Activated T-cell treated with anti-CD3 and anti-CD28 coated beads, Interleukin-2, amount 50 U/mL, for 48 hours (primary cell): Measurements from ENCODE around the gene GLIS1.
"Not testable (repeated sequence)": the region's sequence is repeated elsewhere in the genome, so short reads cannot be mapped to it uniquely, and the experiment has no call there.

ENCODE experiments used
- DNase-seq, 2 experiments: peaks; one replicate each; pipeline ENCODE4 v3.0.0-alpha.2; 2020

GLIS1 gene

DNA sequence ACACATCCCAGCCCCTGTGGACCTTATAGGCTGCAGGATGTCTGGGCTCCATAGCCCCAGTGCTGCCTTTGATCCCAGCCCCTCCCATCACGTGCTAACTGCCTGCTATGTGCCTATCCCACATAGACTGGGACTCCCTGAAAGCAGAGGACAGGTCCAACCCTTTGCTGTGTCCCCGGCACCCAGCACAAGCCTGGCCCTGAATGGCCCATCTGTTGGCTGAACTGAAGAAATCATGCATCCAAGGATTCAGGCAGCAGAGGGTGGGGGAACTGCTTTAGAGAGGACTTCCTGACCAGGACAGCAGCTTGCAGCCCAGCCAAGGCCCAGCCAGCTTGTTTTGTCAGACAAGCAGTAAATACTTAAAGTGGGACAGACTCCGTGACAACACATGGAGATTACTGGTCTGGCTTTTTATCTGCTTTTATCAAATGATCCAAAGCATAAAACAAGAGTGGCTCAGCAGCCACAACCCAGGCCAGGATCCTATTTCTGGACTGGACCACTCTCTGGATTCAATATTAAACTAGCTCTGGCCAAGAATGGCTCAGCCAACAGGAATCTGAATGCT is 69.3 kb downstream of the GLIS1 start:
- DNase-seq, result no peak

GRCh38 chr1:53666566-53666965 is 72.4 kb downstream of the GLIS1 start:
- DNase-seq, result no peak

DNA sequence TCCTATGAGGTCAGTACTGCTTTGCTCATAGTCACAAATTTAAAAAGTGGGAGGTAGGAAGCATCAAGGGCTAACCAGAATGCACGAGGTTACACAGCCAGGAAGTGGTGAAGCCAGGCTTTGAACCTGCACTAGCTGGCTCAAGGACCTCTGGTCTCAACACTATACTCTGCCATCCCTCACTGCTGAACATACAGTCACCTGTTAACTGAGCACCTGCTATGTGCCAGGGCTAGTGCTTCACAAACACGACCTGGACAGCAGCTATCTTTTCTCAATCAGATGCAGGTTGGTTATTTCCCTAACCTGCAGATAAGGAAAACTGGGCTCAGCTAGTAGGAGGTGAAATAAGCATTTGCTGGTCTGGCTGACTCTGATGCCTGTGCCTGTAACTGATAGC is 73.0 kb downstream of the GLIS1 start:
- DNase-seq, result no peak

DNA sequence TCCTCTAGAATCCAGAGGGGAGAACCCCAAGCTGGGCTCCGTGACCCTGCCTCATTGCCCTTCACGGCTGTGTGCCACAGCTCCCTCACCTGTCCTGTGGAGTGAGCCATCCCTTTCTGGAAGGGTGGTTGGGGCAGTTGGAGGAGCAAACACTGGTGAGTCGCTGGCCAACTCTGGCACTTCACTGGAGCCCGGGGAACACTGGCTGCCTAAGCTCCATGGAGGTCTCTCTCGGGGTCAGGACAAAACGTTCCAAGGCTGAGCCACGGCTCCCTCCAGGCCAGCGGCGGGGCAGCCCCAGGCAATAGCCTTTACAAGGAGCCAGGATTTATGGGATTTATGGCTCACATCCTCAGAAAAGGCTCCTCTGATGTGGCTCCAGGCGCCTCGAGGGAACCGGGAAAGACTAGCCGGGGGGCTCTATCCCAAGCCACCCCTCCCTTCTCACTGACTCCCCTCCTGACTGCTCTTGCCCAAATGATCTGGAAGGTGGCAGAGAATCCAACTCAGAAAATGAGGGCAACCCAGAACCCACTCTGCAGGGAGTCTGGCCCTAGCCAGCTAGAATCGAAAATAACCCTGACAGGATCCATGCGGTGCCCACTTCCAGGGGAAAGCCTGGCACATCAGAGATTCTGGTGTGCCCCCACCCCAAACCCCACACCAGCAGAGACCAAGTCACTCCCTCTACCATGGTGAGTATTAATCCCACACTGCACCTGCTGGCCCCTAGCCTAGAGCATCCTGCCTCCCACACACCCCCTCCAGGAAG is 75.2 kb downstream of the GLIS1 start:
- DNase-seq, result no peak

GRCh38 chr1:53662951-53663350 is 76.0 kb downstream of the GLIS1 start:
- no peak for DNase-seq

DNA sequence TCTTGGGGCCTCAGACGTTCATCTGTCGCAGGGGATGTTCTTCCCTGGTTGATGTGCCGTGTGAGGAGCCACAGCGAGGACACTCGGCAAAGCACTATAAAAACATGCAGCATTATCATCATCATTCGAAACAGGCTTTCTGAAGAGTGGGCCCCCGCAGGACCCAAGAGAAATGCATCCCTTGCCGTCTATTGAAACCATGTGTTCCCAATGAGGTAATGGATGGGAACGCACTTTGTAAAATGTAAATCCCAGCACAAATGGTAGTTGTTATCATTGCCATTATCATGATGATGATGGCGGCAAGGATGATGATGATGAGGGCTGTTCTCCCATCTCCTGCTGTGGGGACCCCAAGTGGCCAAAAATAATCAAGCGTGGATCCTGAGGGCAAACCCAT is 76.8 kb downstream of the GLIS1 start:
- DNase-seq, result no peak

DNA sequence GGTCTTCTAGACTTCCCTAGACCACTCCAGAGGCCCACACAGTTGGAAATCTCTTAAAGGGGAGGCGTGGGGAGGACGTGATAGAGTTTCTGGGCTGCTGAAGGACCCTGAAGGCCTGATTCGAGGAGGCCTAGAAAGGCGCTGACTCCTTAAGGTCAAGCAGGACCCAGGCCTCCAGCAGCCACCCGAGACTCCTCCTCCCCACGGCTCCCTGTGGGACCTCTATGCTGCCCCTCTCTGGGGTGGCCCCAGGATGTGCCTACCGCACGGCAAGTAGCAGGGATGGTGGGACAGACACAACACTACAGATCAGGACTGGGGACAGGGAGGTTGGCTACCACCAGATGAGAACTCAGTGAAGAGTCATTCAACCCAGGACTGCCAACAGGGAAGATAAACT is 77.5 kb downstream of the GLIS1 start:
- no peak for DNase-seq

- no peak for DNase-seq
These were observed 78.3 kb downstream of the GLIS1 start for GRCh38 chr1:53660666-53661065.

DNA sequence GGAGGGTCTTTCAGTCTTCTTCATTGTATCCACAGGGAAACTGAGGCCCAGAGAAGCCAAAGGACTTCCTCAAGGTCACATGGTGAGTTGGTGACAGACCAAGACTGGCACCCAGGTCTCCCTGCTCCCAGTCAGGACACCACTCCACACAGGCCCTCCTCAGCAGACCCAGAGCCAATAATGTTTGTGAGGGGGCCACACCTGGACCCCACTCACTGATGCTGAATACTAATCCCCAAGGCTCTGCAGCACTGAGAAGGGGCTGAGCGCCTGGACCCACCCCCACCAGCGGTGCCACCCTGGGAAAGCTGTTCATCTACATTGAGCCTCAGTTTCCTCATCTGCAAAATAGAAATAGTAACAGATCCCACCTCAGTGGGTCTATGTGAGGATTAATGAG is 79.5 kb downstream of the GLIS1 start:
- DNase-seq, result no peak

GRCh38 chr1:53658489-53659230 is 80.3 kb downstream of the GLIS1 start:
- no peak for DNase-seq

- DNase-seq, result no peak
These were observed 81.0 kb downstream of the GLIS1 start for GRCh38 chr1:53657891-53658396.

- DNase-seq, result no peak
These were observed 81.5 kb downstream of the GLIS1 start for GRCh38 chr1:53657531-53657805.

DNA sequence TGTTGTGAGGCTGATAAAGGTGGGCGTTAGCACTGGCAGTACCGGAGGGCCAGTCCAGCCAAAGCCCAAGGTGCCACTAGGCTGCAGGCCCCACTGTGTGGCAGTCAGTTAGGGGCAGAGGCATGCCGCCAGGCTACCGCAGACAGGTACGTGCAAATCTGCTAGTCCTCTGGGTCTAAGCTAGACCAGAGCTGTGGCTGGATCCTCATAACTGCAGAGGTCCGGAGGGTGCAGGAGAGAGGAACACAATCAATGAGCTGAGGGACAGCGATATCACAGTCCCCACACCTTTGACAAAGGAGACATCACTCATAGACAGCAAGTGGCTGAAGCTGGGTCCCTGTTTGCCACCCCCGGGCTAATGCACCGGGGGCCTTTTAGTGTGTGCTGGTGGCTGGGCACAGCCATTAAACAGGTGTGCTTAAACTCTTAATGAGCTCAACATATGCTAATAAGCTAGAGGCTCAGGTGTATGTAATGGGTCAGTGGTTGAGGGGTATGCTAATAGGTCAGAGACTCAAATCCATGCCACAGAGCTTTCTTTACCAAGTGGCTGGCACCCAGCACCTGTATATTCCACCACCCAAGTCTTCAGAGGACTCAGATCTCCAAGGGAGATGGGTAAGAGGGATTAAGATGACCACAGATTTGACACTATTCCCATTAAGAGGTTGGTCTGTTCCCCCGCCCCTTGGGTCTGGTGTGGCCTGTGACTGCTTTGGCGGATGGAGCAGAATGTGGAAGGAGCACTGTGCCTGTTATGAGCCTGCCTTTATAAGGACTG is 82.0 kb downstream of the GLIS1 start:
- no peak for DNase-seq

DNA sequence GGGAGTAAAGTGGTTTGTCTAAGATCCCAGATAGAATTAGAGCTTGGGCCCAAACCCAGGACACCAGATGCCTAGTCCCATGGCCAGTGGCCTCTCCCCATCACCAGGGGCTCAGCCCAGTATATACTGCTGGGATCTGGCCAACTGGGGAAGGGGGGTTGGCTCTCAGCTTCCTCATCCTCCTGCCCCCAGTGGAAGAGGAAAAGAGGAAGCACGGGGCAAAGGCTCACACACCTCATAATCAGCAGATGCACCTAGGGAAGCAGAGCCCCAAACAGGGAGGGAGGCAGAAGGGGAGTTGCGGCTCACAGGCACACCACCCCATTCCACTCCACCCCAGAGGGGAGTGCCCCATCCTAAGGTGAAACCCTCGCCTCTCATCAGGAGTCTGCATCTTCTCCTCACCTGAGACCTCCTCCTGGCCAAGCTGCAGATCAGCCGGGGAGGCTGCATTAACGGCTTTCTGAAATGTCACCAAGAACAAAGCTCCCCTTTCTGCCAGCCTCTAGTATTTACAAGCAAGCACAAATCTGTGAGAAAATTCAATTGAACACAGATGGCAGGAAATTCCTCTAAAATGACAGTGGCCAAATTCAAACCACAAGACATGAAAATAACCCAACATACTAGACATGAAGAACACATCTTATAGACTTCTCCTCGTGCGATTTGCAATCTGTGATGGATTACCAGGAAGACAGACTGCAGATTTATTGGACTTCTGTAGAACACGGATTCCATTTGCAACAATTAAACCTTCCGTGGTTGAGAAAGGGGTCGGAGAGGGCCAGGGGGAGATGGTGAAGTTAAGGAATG is 82.8 kb downstream of the GLIS1 start:
- no peak for DNase-seq

DNA sequence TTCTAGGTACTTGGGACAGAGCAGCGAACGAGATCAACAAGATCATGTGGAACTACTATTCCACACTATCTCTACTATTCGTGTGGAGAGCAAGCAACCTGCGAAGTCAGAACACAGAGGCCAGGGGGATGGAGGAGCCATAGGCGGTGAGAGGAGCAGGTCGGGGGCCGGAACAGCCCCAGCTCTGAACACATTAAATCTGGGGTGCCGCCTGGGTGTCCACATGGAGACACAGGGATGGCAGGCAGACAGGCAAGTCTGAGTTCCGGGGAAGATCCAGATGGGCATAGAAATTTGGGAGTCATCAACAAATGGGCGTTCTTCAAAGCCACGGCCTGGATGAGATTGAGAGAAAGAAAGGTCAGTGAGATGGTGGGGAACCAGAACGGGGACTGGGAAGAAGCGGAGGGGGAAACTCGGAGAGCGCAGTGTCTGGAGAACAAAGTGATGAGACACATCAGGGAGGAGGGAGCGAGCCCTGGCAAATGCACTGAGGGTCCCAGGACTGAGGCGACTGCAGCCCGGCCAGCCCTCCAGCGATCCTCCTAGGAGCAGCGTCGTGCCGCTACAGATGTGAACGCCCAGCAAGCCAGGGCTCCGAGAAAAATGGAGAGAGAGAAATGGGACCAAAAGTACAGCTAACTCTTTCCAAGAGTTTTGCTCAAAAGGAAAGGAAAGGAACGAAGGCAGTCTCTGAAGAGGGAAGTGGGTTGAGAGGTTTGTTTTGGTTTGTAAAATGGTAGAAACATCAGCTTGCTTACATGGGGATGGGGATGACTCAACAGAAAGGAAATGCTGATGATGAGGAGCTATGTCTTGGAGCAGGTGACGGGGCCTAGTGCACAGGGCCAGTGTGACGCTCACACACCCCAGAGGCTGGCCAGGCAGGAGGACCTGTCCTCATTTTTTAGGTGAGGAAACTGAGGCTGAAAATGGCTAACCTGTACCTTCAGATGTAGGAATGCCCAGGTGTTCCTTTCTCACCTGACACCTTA is 84.5 kb downstream of the GLIS1 start:
- no peak for DNase-seq

DNA sequence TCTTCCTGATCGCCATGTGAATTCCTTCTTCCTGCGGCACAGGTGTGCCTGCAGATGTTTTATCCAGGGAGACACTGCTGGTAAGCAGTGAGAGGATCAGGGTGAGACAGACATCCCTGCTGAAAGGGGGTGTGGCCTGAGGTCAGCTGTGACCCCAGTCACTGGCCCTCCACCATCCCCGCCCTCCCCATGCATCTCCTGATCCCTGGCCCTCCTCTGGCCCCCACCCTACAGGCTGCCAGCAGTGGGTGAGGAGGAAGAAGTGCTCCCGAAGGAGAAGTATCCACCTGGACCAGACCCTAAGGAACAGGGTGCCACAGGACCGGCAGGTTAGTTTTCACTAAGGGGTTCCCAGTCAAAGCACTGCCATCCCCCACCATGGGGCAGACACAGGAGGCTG is 85.3 kb downstream of the GLIS1 start:
- no peak for DNase-seq

DNA sequence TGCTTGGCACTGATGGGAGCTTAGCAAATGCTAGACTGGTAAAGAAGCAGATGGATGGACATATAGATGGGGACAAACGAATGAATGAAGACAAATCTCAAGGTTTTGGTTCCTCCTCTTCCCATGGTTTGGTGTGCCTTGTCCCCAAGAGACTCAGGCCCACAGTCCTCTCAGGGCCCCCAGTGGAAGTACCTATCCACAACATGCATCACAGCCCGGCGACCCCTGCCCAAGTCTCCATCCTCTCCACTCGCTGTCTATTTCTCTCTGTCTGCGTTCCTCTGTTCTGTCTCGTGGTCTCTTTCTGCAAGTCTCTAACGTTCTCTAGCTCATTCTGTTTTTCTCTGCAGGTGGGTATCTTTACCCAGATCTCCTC is 85.8 kb downstream of the GLIS1 start:
- DNase-seq, result no peak

DNA sequence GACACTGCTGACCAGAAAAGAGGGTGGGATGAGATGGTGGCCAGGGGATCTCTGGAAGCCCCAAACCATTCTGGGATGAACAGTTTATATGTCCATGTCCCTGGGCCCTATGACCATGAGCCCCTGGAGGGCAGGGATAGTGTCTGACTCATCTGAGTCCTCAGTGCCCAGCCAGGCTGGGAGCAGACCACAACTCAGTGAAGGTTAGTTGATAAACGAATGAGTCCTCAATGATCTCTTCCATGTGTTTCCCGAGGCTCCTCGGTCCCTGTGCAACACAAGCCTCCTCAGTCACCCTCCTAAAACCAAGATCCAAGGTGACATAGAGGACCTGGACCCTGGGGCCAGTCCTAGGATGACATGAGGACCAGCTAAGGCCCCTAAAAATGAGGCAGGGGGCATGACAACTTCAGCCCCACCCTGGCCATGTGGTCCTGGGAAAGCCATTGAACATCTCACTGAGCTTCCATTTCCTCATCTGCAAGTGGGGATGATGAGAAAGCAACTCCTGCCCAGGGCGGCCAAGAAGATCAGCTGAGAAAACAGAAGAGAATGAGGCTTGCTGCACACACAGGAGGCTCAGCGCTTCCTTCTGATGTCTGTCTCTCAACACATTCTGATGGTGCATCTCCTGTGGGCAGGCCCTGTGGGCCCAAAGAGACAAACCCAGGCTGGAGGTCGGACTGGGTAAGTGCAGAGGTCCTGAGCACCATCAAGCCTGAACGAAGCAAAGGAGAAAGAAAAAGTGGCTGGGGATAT is 86.3 kb downstream of the GLIS1 start:
- no peak for DNase-seq

GRCh38 chr1:53651356-53651755 is 87.6 kb downstream of the GLIS1 start:
- no peak for DNase-seq

DNA sequence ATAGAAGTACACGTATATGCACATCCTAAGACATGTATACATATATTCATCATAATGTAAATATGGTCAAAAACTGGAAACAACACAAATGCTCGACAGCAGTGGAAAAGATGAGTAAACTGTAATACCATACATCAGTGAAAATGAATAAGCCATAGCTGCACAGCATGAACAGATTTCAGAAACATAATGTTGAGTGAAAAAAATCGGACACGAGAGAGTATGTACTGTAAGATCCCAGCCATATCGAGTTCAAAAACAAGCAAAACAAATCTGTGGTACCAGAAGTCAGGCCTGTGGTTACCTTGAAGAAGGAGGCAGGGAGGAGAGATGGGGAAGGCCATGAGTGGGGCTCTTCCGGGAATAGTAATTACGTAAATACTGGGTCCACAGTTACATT is 90.4 kb downstream of the GLIS1 start:
- no peak for DNase-seq

DNA sequence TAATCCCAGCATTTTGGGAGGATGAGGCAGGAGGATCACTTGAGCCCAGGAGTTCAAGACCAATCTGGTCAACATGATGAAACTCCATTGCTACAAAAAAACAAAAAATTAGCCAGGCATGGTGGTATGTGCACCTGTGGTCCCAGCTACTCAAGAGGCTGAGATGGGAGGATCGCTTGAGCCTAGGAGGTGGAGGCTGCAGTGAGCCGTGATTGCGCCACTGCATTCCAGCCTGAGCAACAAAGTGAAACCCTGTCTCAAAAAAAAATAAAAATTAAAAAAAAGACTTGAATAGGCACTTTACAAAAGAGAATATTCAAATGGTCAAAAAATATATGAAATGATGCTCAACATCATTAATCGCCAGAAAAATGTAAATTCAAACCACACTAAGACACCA is 91.0 kb downstream of the GLIS1 start:
- DNase-seq, result not testable (repeated sequence)
